GM12892 (cell line): ENCODE results near the gene FZD8.

Source experiments
- POLR2A ChIP-seq: IDR thresholded peaks from 2 replicates; pipeline ENCODE4 v1.6.1; 2011; ENCODE audit warnings: low read depth, low read length, control low read depth
- POLR2AphosphoS5 ChIP-seq: IDR thresholded peaks from 2 replicates; pipeline ENCODE4 v1.6.1; 2011; ENCODE audit warnings: low read depth, low read length, control low read depth
- TAF1 ChIP-seq: IDR thresholded peaks from 2 replicates; pipeline ENCODE4 v1.6.1; 2011; ENCODE audit warnings: low read depth, mild to moderate bottlenecking, control low read depth, low read length, borderline replicate concordance

- no peak for TF ChIP-seq POLR2A
- TF ChIP-seq POLR2AphosphoS5 = no peak
- TF ChIP-seq TAF1 = no peak
Observed at GRCh38 chr10:35661236-35661635, 19.1 kb upstream of the FZD8 start.
